Heart right ventricle (tissue), 16 donors: ENCODE data around the gene RGMA. TPM values are rescaled to one million over a fixed set of nuclear protein-coding genes. Genes with fewer than 3 reads are reported as not detected.

ENCODE experiments used
- ATAC-seq, 8 donors: fragments of 200-7000 bp; cut with Tn5 transposase; one replicate each; pipeline ENCODE4 v1.9.1; 2020; ENCODE audit warnings: mild to moderate bottlenecking in 8 of 8, moderate library complexity in 8 of 8, moderate number of reproducible peaks in 1 of 8
- DNase-seq, 2 donors: peaks; one replicate each; pipeline ENCODE4 v3.0.0-alpha.2; 2020
- H3K27ac ChIP-seq, 10 donors: fragments of 200-600 bp; sonication (generic) in 2 of 10; one replicate each; pipeline versions ENCODE4 v1.5.0 to v1.8.0; 2020 to 2022; ENCODE audit warnings: mild to moderate bottlenecking in 3 of 10
- H3K27me3 ChIP-seq, 7 donors: fragments of 200-600 bp; one replicate each; pipeline ENCODE4 v1.8.0; 2021 to 2022; ENCODE audit warnings: mild to moderate bottlenecking in 2 of 7
- H3K36me3 ChIP-seq, 9 donors: fragments of 200-600 bp; sonication (generic) in 1 of 9; one replicate each; pipeline versions ENCODE4 v1.5.0 to v1.8.0; 2020 to 2022; ENCODE audit warnings: mild to moderate bottlenecking in 2 of 9
- H3K4me1 ChIP-seq, 9 donors: fragments of 200-600 bp; sonication (generic) in 1 of 9; one replicate each; pipeline versions ENCODE4 v1.5.0 to v1.8.0; 2020 to 2022; ENCODE audit warnings: mild to moderate bottlenecking in 4 of 9
- H3K4me3 ChIP-seq, 10 donors: fragments of 200-600 bp; sonication (generic) in 2 of 10; one replicate each; pipeline versions ENCODE4 v1.5.0 to v1.8.0; 2020 to 2022; ENCODE audit warnings: mild to moderate bottlenecking in 7 of 10, moderate library complexity in 2 of 10
- H3K9me3 ChIP-seq, 11 donors: fragments of 200-600 bp in 10 of 11; sonication (generic) in 2 of 11; one replicate each; pipeline versions ENCODE4 v1.5.0 to v1.8.0; 2013 to 2022; ENCODE audit warnings: mild to moderate bottlenecking in 2 of 11, control low read depth in 1 of 11, moderate library complexity in 1 of 11
- WGBS, 2 donors: extraction: QIAGEN DNeasy Blood & Tissue Kit; methylation state at CpG; one replicate each; pipeline ENCODE4 v1.1.7; 2013; ENCODE audit warnings: inconsistent platforms in 1 of 2; 5-methylcytosine and 5-hydroxymethylcytosine counted together
- intact Hi-C, 10 donors: fragments of 100-400 bp; cut with DNase I; formaldehyde crosslinking; loops; one replicate each; pipeline versions ENCODE4 v1.11.1 to v1.14.2; 2022
- polyA plus RNA-seq, 2 donors: library from polyadenylated mRNA; stranded (reverse); fragments of 200-250 nt; gene quantifications; one replicate each; pipeline ENCODE4 v1.2.3, GENCODE V29; 2013
- total RNA-seq, 10 donors: library from RNA; stranded (reverse); fragmentation: NEBNext Ultra II Directional in 3 of 10; extraction: Animal tissue kit (Norgen Biotek cat#: 25700) in 3 of 10; gene quantifications; one replicate each; pipeline versions ENCODE4 v1.2.1 to v1.2.4, GENCODE V29; 2021 to 2023
- TF ChIP-seq, protein P1 (sequence below), 9 donors: fragments of 200-600 bp; sonication (generic) in 2 of 9; IDR thresholded peaks; one replicate each; pipeline versions ENCODE4 v1.5.0 to v1.8.0; 2021 to 2022; ENCODE audit warnings: antibody characterized with exemption in 9 of 9, mild to moderate bottlenecking in 5 of 9, moderate library complexity in 1 of 9
- donor health status: Arrhythmogenic right ventricular cardiomyopathy.
- donor health status: ischemic (EF 13 %, LVEDD 7.1; RV severe dilation, severe dysfunction).
- donor health status: healthy with polysubstance abuse.
- donor health status: DM: no; HTN: yes; CAD: no.
- donor health status: DM: no; HTN: no; CAD: no.
- donor health status: ischemic (EF 25% LVEDD 6.9; RV normal size, moderate dysfunction).
- donor health status: ischemic (EF 25% LVEDD 5.7; RV mildly dilated, moderate dysfunction).
- donor health status: healthy.
- donor health status: DM: yes; HTN: yes; CAD: no.
- donor health status: Ischemic cardiomyopathy.
- donor health status: ischemic (EF 35%, LVEDD 5.7; RV mildly dilated, moderate dysfunction).
- donor health status: nonischemic (EF 11% LVEDD 7.7; RV severe dilation, severe dysfunction).
- donor health status: DM: yes; HTN: yes; CAD: no.
- donor health status: PGD.
- donor health status: ischemic (EF 29% LVEDD 5.4; RV normal size, mild dysfunction).
- donor health status: nonischemic (EF 23%, LVEDD 6.1; RV moderate dilation, normal function).

The RGMA gene
- total and polyA plus RNA-seq, 12 donors: 4.9 to 33.8 (median 10.7) TPM

DNA sequence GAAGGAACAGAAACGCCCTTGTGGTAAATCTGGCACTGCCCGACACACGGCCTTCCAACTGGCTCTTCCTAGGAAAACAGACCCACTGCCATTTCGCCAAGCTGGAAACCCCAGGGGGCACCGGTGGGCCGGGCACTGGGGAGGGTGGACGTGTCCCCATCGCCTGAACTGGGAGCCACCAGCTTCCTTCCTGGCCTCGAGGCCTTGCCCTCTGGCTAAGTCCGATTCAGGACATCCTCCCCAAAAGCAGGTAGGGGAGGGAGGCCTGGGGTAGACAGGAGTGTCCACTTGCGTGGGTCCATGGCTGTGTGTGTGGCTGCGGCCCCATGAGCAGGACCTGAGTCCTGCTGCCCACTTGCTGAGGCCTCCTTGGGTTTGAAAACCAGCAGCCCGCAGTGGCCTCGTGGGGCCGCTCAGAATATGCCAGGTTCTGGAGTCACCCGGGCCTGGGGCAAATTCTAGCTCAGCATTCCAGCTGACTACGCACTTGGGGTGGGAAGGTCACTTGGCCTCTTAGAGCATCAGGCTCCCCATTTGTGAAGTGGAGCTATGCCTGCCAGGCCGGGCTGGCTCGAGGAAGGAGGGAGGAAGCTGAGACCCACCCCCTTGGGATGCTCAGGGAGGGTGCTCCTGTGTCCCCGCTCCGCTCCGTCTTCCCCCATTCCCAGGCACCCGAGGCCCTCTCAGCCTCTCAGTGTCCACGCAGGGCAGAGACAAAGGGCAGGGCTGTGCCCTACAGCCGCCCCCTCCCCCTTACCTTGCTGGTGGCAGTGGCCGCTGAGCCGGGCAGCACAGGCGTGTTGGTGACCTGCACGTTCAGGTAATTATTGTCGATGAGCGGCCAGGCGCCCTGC is 37.5 kb downstream of the RGMA start:
- Histone ChIP-seq H3K27ac (no peak overlapping the region), H3K27me3 (no peaks in the 10 kb centered on the region), H3K9me3 (peaks cover 0 to 6% (median 1%) of the 10 kb centered on the region in 11 donors), H3K4me1 (peaks cover 0 to 19% (median 0%) of the 10 kb centered on the region in 9 donors), H3K4me3 (no peak overlapping the region), H3K36me3 (peaks cover 0 to 64% (median 7%) of the 10 kb centered on the region in 9 donors)
- intact Hi-C loops: no loop called here
- TF ChIP-seq, protein P1, sequence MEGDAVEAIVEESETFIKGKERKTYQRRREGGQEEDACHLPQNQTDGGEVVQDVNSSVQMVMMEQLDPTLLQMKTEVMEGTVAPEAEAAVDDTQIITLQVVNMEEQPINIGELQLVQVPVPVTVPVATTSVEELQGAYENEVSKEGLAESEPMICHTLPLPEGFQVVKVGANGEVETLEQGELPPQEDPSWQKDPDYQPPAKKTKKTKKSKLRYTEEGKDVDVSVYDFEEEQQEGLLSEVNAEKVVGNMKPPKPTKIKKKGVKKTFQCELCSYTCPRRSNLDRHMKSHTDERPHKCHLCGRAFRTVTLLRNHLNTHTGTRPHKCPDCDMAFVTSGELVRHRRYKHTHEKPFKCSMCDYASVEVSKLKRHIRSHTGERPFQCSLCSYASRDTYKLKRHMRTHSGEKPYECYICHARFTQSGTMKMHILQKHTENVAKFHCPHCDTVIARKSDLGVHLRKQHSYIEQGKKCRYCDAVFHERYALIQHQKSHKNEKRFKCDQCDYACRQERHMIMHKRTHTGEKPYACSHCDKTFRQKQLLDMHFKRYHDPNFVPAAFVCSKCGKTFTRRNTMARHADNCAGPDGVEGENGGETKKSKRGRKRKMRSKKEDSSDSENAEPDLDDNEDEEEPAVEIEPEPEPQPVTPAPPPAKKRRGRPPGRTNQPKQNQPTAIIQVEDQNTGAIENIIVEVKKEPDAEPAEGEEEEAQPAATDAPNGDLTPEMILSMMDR (IDR thresholded peaks at IDR 0.05): no peak
- ATAC-seq: no peak
- WGBS, 2 donors: 89 to 91% methylated on average over 32 of the region's 32 CpGs
- no peak for DNase-seq

DNA sequence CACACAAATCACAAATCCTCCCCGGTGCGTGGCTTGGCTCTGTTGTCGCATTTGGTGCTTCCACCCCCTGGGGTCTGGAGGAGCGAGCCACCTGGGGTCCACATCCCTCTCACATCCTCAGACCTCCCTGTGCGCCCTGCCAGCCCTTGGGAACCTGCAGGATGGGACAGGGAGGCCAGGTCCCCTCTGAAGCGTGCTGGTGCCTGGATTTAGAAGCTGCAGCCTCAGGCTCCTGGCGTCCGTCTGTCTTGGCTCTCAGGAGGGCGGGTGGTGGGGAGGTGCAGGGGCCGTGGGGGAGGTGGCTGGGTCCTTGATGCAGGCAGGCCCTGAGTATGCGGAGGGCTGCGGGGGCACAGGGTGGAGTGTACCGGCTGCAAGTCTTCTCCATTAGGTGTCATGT is 38.4 kb downstream of the RGMA start:
- peaks cover 0 to 71% (median 7%) of the 10 kb centered on the region in 9 donors for H3K36me3 ChIP-seq
- no peak for DNase-seq

DNA sequence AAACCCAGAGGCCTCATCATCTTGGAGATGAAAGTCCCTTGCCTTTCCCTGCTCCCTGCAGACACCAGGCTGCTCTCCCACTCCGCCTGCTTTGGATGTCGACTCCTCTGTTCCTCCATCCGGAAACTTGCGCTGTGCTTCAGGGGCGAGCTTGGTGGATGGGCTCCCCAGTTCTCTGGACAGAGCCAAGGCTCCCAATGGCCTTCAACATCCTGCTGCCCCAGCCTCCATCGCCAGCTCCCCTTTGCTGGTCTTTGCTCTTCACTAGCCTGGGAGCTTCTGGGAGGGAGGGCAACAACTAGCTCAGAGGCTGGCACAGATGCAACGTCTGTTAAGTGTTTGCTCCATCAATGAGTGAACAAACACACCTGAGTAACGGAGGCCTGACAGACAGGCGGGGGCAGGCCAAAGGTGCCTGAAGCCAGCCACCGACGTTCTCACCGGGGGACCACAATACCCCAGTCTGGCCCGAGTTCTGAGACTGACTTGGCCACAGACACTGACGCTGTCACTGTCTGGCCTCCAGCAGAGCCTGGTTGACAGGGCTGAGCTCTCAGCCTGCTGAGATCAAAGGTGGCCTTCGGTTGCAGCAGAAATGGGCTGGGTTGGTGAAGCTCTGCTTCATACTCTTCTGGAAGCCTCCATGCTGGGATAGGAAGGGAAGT is 39.0 kb downstream of the RGMA start:
- Histone ChIP-seq H3K27ac (no peak overlapping the region), H3K36me3 (peaks cover 0 to 76% (median 7%) of the 10 kb centered on the region in 9 donors), H3K27me3 (no peaks in the 10 kb centered on the region), H3K9me3 (peaks cover 0 to 17% (median 8%) of the 10 kb centered on the region in 11 donors), H3K4me3 (no peak overlapping the region), H3K4me1 (peaks cover 0 to 19% (median 0%) of the 10 kb centered on the region in 9 donors)
- TF ChIP-seq, protein P1 (IDR thresholded peaks at IDR 0.05): no peak
- WGBS, 2 donors: 76 to 82% methylated on average over 15 of the region's 15 CpGs
- intact Hi-C loops: loop anchor here in 2 of 10 donors (5.0 kb wide), 2 partner anchors 47 to 1057 kb away; no protein-coding TSS in a partner anchor
- ATAC-seq (no peak), DNase-seq (no peak)

More for the DNA sequence above, 38.4 kb downstream of the RGMA start:
- no peaks in the 10 kb centered on the region for H3K27me3 ChIP-seq
- TF ChIP-seq, protein P1 (IDR thresholded peaks at IDR 0.05): no peak
- no peak overlapping the region for H3K4me3 ChIP-seq
- peaks cover 0 to 19% (median 0%) of the 10 kb centered on the region in 9 donors for H3K4me1 ChIP-seq
- H3K27ac ChIP-seq: no peak overlapping the region
- ATAC-seq: no peak
- 91 to 93% methylated on average over 13 of the region's 13 CpGs for WGBS, 2 donors
- intact Hi-C loops: no loop called here
- peaks cover 0 to 14% (median 8%) of the 10 kb centered on the region in 11 donors for H3K9me3 ChIP-seq

DNA sequence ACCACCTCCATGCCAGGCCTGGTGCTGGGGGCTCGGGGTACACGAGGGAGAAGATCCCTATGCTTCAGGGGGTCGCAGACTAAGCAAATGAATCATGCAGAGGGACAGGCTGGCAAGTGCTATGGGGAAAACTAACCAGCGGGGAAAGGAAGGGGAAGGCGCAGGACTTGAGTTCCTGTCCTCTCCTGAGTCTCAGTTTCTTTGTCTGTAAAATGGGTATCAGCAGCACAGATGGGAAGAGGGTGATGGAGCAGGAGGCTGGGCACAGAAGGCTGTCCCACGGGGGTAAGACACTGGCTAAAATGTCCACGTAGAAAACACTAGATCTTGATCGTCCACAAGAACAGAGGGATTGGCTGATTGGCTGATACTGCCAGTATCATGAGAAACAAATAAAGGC is 39.8 kb downstream of the RGMA start:
- peaks cover 0 to 19% (median 0%) of the 10 kb centered on the region in 9 donors for H3K4me1 ChIP-seq
- H3K36me3 ChIP-seq: peaks cover 0 to 78% (median 9%) of the 10 kb centered on the region in 9 donors
- H3K27ac ChIP-seq: no peak overlapping the region

More for the DNA sequence above, 39.8 kb downstream of the RGMA start:
- no peaks in the 10 kb centered on the region for H3K27me3 ChIP-seq
- TF ChIP-seq, protein P1 (IDR thresholded peaks at IDR 0.05): no peak
- no peak for ATAC-seq
- WGBS, 2 donors: 76% methylated on average over 8 of the region's 8 CpGs
- intact Hi-C loops: loop anchor here in 2 of 10 donors (5.0 kb wide), 2 partner anchors 48 to 1058 kb away; no protein-coding TSS in a partner anchor
- DNase-seq: no peak
- H3K9me3 ChIP-seq: peaks cover 0 to 17% (median 8%) of the 10 kb centered on the region in 11 donors
- no peak overlapping the region for H3K4me3 ChIP-seq
